Activated T-helper 2 cell treated with anti-CD3 and anti-CD28 coated beads, Interferon-gamma antibody, Interleukin-2, Interleukin-4, amounts not matched to agents 10 μg/mL and 5 μg/mL and 100 μg/mL, durations not matched to agents 14 hours and 24 hours and 36 hours (primary cell): ENCODE measurements around the gene HMGXB4. TPM values are rescaled to one million over a fixed set of nuclear protein-coding genes. Genes with fewer than 3 reads are reported as not detected.

Experiments used
- DNase-seq: peaks from one replicate; pipeline ENCODE4 v3.0.0; 2021; ENCODE audit warnings: low spot score
- H3K27ac Mint-ChIP-seq: one replicate; pipeline ENCODE4 v1.8.0; 2021; ENCODE audit warnings: mixed read lengths
- H3K27me3 Mint-ChIP-seq: one replicate; pipeline ENCODE4 v1.8.0; 2021; ENCODE audit warnings: low read depth, mixed read lengths
- H3K36me3 Mint-ChIP-seq: one replicate; pipeline ENCODE4 v1.8.0; 2021; ENCODE audit warnings: low read depth, mixed read lengths
- H3K4me1 Mint-ChIP-seq: one replicate; pipeline ENCODE4 v1.8.0; 2021; ENCODE audit warnings: low read depth, mixed read lengths
- H3K4me3 Mint-ChIP-seq: one replicate; pipeline ENCODE4 v1.8.0; 2021; ENCODE audit warnings: low read depth, mild to moderate bottlenecking, moderate library complexity, mixed read lengths
- H3K9me3 Mint-ChIP-seq: one replicate; pipeline ENCODE4 v1.8.0; 2021; ENCODE audit warnings: mixed read lengths
- intact Hi-C: fragments of 100-400 bp; cut with micrococcal nuclease; formaldehyde crosslinking; loops from one replicate; pipeline ENCODE4 v1.15.1; 2023
- total RNA-seq: library from RNA; stranded (reverse); gene quantifications from 2 replicates; pipeline ENCODE4 v1.2.3, GENCODE V29; 2022

The HMGXB4 gene, protein sequence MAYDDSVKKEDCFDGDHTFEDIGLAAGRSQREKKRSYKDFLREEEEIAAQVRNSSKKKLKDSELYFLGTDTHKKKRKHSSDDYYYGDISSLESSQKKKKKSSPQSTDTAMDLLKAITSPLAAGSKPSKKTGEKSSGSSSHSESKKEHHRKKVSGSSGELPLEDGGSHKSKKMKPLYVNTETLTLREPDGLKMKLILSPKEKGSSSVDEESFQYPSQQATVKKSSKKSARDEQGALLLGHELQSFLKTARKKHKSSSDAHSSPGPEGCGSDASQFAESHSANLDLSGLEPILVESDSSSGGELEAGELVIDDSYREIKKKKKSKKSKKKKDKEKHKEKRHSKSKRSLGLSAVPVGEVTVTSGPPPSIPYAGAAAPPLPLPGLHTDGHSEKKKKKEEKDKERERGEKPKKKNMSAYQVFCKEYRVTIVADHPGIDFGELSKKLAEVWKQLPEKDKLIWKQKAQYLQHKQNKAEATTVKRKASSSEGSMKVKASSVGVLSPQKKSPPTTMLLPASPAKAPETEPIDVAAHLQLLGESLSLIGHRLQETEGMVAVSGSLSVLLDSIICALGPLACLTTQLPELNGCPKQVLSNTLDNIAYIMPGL
- 41.8 and 42.3 TPM in 2 replicates for total RNA-seq

- peaks cover 34% of the 10 kb centered on the region for H3K4me1 Mint-ChIP-seq
- no peaks in the 10 kb centered on the region for H3K9me3 Mint-ChIP-seq
- H3K27me3 Mint-ChIP-seq = no peaks in the 10 kb centered on the region
- peaks cover 30% of the 10 kb centered on the region for H3K36me3 Mint-ChIP-seq
- intact Hi-C loops = loop anchor here (2.0 kb wide), 1 partner anchor 41 kb away; the partner anchor contains the start of gene TOM1
- H3K4me3 Mint-ChIP-seq = peak within 1 kb of the TSS; percentile 90
- DNase-seq = peak; percentile 83
- peak within 1 kb of the TSS; percentile 92 for H3K27ac Mint-ChIP-seq
These were observed at the start of gene HMGXB4 for GRCh38 chr22:35257321-35258190. Gene HMGXB4, plus strand, starts transcription at chr22:35257493. Its CDS starts 4,898 bp downstream, at chr22:35262391.

GRCh38 chr22:35208003-35208402 is 49.3 kb upstream of the HMGXB4 start:
- intact Hi-C loops = no loop called here
- Mint-ChIP-seq H3K27ac (no peak overlapping the region), H3K9me3 (no peaks in the 10 kb centered on the region), H3K27me3 (no peaks in the 10 kb centered on the region), H3K4me1 (no peaks in the 10 kb centered on the region), H3K36me3 (no peaks in the 10 kb centered on the region), H3K4me3 (no peak overlapping the region)
- DNase-seq = no peak

DNA sequence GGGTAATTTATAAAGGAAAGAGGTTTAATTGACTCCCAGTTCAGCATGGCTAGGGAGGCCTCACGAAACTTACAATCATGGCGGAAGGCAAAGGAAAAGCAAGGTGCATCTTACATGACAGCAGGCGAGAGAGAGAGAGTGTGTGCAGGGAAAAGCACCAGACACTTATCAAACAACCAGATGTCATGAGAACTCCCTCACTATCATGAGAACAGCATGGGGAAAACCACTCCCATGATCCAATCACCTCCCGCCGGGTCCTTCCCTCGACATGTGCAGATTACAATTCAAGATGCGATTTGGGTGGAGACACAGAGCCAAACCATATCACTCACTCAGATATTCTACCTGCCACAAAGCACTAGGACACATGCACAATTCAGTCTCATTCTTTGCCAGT is 48.1 kb upstream of the HMGXB4 start:
- Mint-ChIP-seq H3K9me3 (no peaks in the 10 kb centered on the region), H3K4me1 (no peaks in the 10 kb centered on the region), H3K36me3 (no peaks in the 10 kb centered on the region), H3K4me3 (no peak overlapping the region), H3K27me3 (no peaks in the 10 kb centered on the region), H3K27ac (no peak overlapping the region)
- intact Hi-C loops = no loop called here
- no peak for DNase-seq

- DNase-seq = no peak
- Mint-ChIP-seq H3K4me3 (no peak overlapping the region), H3K27me3 (no peaks in the 10 kb centered on the region), H3K4me1 (no peaks in the 10 kb centered on the region), H3K27ac (no peak overlapping the region), H3K36me3 (no peaks in the 10 kb centered on the region), H3K9me3 (no peaks in the 10 kb centered on the region)
- intact Hi-C loops = no loop called here
These were observed 45.3 kb upstream of the HMGXB4 start for GRCh38 chr22:35212009-35212408.

DNA sequence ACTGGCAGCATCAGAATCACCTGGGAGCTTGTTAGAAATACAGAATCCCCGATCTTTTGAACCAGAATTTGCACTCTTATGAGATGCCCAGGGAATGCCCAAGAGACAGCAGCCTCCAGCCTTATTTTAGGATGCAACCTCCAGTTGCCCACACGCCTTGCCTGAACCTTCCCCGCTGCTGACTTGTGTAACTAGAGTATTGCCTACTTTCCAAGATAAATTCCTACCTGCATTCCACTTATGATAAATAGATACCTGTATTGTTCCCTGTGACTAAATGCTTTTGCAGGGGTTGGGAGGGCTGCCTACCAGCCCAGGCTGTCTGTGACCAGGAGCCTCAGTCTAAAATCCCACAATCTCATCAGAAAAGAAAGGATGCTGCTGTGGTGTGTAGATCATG is 44.3 kb upstream of the HMGXB4 start:
- no peaks in the 10 kb centered on the region for H3K4me1 Mint-ChIP-seq
- intact Hi-C loops = no loop called here

DNA sequence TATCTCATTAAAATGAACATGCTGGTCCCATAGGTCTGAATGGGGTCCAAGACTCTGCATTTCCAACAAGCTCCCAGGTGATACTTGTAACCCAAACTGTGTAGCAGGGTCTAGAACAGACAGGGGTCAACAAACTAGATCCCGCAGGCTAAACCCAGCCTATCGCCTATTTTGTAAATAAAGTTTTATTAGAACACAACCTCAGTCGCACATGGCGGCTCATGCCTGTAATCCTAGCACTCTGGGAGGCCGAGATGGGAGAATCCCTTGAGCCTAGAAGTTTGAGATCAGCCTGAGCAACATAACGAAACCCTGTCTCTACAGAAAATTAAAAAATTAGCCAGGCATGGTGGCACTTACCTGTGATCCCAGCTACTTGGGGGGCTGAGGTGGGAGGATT is 42.3 kb upstream of the HMGXB4 start:
- no peak for DNase-seq
- no peaks in the 10 kb centered on the region for H3K27me3 Mint-ChIP-seq
- no peak overlapping the region for H3K4me3 Mint-ChIP-seq
- H3K4me1 Mint-ChIP-seq = no peaks in the 10 kb centered on the region
- no peaks in the 10 kb centered on the region for H3K9me3 Mint-ChIP-seq
- no peaks in the 10 kb centered on the region for H3K36me3 Mint-ChIP-seq
- intact Hi-C loops = no loop called here
- no peak overlapping the region for H3K27ac Mint-ChIP-seq

More for the DNA sequence above, 44.3 kb upstream of the HMGXB4 start:
- no peak overlapping the region for H3K27ac Mint-ChIP-seq
- no peaks in the 10 kb centered on the region for H3K9me3 Mint-ChIP-seq
- no peaks in the 10 kb centered on the region for H3K27me3 Mint-ChIP-seq
- H3K36me3 Mint-ChIP-seq = no peaks in the 10 kb centered on the region
- DNase-seq = no peak
- no peak overlapping the region for H3K4me3 Mint-ChIP-seq

- H3K36me3 Mint-ChIP-seq = no peaks in the 10 kb centered on the region
- no peak for DNase-seq
These were observed 41.3 kb upstream of the HMGXB4 start for GRCh38 chr22:35215993-35216392.

GRCh38 chr22:35217527-35217926 is 39.8 kb upstream of the HMGXB4 start:
- no peaks in the 10 kb centered on the region for H3K27me3 Mint-ChIP-seq
- intact Hi-C loops = no loop called here
- H3K4me3 Mint-ChIP-seq = no peak overlapping the region
- DNase-seq = no peak
- H3K36me3 Mint-ChIP-seq = no peaks in the 10 kb centered on the region
- no peaks in the 10 kb centered on the region for H3K9me3 Mint-ChIP-seq
- H3K27ac Mint-ChIP-seq = no peak overlapping the region
- no peaks in the 10 kb centered on the region for H3K4me1 Mint-ChIP-seq

More at GRCh38 chr22:35215993-35216392, 41.3 kb upstream of the HMGXB4 start:
- Mint-ChIP-seq H3K27ac (no peak overlapping the region), H3K4me3 (no peak overlapping the region), H3K9me3 (no peaks in the 10 kb centered on the region), H3K4me1 (no peaks in the 10 kb centered on the region), H3K27me3 (no peaks in the 10 kb centered on the region)
- intact Hi-C loops = no loop called here

- no peaks in the 10 kb centered on the region for H3K9me3 Mint-ChIP-seq
- H3K36me3 Mint-ChIP-seq = no peaks in the 10 kb centered on the region
- DNase-seq = no peak
- H3K4me1 Mint-ChIP-seq = no peaks in the 10 kb centered on the region
- H3K4me3 Mint-ChIP-seq = no peak overlapping the region
- H3K27ac Mint-ChIP-seq = no peak overlapping the region
- no peaks in the 10 kb centered on the region for H3K27me3 Mint-ChIP-seq
- intact Hi-C loops = no loop called here
These were observed 39.2 kb upstream of the HMGXB4 start for GRCh38 chr22:35218079-35218478.

GRCh38 chr22:35219012-35219411 is 38.3 kb upstream of the HMGXB4 start:
- no peak for DNase-seq
- intact Hi-C loops = no loop called here
- Mint-ChIP-seq H3K4me3 (no peak overlapping the region), H3K9me3 (no peaks in the 10 kb centered on the region), H3K27me3 (no peaks in the 10 kb centered on the region), H3K27ac (no peak overlapping the region), H3K36me3 (no peaks in the 10 kb centered on the region), H3K4me1 (no peaks in the 10 kb centered on the region)

- H3K4me3 Mint-ChIP-seq = no peak overlapping the region
- intact Hi-C loops = no loop called here
- H3K27me3 Mint-ChIP-seq = no peaks in the 10 kb centered on the region
- no peaks in the 10 kb centered on the region for H3K9me3 Mint-ChIP-seq
- DNase-seq = no peak
- no peak overlapping the region for H3K27ac Mint-ChIP-seq
- no peaks in the 10 kb centered on the region for H3K4me1 Mint-ChIP-seq
- no peaks in the 10 kb centered on the region for H3K36me3 Mint-ChIP-seq
These were observed 37.1 kb upstream of the HMGXB4 start for GRCh38 chr22:35220221-35220620.

GRCh38 chr22:35225010-35225409 is 32.3 kb upstream of the HMGXB4 start:
- Mint-ChIP-seq H3K4me3 (no peak overlapping the region), H3K9me3 (no peaks in the 10 kb centered on the region), H3K27ac (no peak overlapping the region), H3K27me3 (no peaks in the 10 kb centered on the region), H3K4me1 (no peaks in the 10 kb centered on the region), H3K36me3 (no peaks in the 10 kb centered on the region)
- intact Hi-C loops = no loop called here
- no peak for DNase-seq
